ENCODE results near the gene SNTG2.
"Not testable (repeated sequence)": the region's sequence is repeated elsewhere in the genome, so short reads cannot be mapped to it uniquely, and the experiment has no call there.

SNTG2 gene

DNA sequence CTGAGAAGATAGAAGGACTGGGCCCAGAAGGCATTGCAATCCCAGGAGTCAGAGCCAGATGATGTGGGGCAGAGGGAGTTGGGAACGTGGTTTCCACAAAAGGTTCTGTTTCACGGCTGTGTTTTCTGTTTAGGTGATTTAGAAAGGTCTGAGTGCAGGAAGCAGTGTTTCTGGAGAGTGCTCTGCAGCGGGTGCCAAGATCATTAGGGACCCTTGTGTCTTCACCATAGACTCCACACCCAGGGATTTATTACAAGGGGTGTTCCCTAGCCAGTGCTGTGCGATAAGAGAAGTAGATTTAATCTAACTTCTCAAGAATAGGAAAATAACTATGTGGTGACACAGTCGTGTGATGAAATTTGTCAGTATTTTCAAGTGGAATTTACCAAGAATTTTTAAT, 241.5 kb downstream of the SNTG2 start:
- no peak for DNase-seq (ENCODE audit: low spot score)

DNA sequence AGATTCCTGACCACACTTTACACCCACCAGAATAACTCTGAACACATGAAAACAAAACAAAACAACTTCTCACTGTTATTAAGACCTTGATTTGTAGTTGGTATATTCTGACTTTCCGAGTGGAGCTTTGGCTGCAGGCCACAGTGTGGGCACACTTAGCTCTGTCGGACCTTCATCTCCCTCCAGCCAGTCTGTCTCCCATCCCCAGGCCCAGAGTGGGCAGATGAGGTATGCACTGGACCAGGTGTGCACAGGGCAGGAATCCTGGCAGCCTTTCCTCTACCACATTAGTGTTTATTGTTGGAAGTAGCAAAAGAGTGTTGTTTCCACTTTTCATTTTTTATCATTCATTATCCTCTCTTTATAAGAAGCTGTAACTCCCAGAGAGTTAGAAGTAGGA, 243.2 kb downstream of the SNTG2 start:
- no peak for DNase-seq (ENCODE audit: low spot score)

DNA sequence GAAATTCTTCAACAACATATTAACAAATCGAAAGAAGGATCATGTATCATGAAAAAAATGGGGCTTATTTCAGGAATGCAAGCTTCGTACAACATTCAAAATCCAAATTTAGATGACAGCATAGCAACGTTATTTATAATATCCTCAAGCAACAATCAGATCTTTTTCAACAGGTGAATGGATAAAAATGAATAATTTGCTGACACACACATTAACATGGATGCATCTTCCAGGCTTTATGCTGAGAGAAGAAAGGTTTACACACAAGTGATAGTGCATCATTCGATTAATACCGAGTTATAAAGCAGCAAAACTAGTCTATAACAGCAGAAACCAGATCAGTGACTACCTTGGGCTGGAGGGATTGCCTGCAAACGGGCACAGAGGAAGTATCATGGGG, 253.1 kb downstream of the SNTG2 start:
- DNase-seq (ENCODE audit: low spot score): no peak

DNA sequence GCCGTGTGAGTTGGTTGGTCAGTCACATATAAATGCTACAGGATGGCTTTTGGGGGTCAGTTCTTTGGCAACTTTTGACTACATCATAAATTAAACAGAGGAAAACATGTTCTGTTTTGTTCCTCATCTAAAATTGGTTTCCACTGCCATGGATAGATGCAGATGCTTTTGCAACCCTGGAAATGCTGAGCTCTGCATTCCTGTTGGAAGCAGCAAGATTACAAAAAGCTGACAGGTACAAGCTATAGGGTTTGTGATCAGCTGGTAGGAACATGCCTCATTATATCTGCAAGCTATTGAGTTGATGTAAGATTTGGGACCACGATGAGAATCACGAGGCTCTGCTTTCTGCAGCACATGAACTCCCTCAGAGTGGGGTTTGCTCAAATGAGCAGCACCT, 255.2 kb downstream of the SNTG2 start:
- no peak for DNase-seq (ENCODE audit: low spot score)

- DNase-seq (ENCODE audit: low spot score): no peak
These were observed 257.4 kb downstream of the SNTG2 start for GRCh38 chr2:1207962-1208510.

GRCh38 chr2:1208522-1208921, 257.9 kb downstream of the SNTG2 start:
- DNase-seq (ENCODE audit: low spot score): no peak

DNA sequence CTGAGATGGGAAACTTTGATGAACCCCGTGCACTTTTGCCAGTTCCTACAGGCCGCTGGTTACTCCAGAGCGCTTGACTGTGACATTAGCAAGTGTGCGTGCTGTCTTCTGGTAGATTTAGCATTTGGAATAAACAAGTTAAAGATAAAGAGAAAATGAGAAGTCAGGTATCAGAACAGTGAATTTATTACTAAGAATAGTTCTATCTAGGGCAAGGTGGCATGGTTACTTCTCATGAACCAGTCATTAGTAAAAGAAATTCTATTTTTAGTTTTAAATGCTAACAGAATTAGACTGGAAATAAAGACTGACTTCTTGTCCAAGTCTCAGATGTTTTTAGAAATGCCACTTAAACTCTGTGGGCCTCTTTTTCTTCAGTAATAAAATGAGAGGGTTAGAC, 258.6 kb downstream of the SNTG2 start:
- DNase-seq (ENCODE audit: low spot score): no peak

- DNase-seq (ENCODE audit: low spot score): no peak
These were observed 259.1 kb downstream of the SNTG2 start for GRCh38 chr2:1209761-1210160.

GRCh38 chr2:1210352-1210751, 259.7 kb downstream of the SNTG2 start:
- DNase-seq (ENCODE audit: low spot score): peak; percentile 16

DNA sequence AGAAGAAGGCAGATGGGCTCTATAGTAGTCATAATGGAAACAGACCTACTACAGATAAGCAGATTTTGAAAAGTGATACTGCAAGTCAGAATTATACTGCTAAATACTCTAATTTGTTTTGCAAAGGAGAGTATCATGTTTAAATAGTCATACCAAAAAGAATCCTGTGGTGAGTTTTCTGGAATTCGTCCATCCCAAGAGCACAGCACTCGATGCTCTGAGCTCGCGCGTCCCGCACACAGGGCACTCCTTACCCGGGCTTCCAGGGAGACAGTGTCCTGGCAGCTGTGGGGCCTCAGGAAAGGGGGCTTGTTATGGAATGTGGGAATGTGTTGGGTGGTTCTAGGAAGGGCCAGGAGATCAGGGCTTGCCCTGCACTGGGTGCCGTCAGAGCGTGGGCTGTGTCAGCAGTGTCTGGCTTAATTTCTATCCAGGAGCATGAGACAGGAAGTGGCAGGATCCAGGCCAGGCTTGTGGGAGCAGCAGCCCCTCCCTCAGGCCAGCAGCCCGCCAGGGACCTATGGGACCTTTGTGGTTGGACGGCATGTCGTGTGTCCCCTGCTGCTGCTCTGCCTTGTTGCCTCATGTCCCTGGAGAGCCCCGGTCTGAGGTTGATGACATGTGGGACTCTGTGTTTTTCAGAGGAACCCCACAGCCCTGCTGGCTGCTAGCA, 269.4 kb downstream of the SNTG2 start:
- no peak for DNase-seq (ENCODE audit: low spot score)

DNA sequence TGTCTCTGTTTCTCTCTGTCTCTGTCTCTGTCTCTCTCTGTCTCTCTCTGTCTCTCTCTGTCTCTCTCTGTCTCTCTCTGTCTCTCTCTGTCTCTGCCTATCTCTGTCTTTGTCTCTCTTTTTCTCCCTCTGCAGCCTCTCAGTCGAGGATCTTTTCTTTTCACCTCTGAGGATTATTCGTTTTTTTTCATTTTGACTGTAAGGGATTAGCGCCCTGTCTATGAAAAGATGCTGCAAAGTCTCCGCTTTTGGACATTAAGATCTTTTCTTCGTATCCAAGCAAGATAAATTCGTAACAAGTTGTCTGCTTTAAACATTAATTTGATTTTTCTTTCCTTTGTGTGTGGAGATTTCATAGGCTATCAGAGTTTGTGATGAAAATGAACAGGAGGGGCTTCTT, 271.4 kb downstream of the SNTG2 start:
- no peak for DNase-seq (ENCODE audit: low spot score)

DNA sequence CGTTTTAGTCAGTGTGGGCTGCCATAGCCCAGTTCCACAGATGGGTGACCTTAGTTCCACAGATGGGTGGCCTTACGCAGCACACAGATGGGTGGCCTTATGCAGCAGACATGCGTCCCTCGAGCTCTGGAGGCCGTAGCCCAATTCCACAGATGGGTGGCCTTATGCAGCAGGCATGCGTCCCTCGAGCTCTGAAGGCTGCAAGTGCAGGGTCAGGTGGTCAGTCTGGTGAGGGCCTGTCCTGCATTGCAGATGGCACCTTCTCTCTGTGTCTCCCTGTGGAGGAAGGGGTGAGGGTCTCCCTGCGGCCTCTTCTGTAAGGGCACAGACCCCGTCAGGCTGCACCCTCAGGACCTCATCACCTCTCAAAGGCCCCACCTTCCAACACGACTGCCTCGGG, 273.1 kb downstream of the SNTG2 start:
- no peak for DNase-seq (ENCODE audit: low spot score)

DNA sequence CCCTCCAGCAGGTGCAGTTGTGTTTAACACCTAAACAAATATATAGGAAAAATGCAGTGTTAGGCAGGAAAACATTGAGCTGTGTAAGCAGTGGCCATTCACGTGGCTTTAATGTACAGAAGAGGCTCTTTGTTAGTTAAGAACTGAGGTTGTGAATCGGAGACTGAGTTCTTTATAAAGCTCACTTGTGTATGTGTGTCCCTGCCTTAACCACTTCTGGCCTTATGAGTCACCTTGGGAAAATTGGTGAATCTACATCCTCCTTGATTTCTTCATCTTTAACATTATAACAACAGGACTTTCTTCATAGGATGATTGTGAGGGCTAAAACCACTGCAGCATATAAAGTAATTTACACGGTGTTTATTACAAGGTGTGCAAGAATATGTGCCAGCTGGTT, 274.3 kb downstream of the SNTG2 start:
- no peak for DNase-seq (ENCODE audit: low spot score)

GRCh38 chr2:1226766-1227165, 276.1 kb downstream of the SNTG2 start:
- no peak for DNase-seq (ENCODE audit: low spot score)

- no peak for DNase-seq (ENCODE audit: low spot score)
These were observed 276.7 kb downstream of the SNTG2 start for GRCh38 chr2:1227274-1227900.

DNA sequence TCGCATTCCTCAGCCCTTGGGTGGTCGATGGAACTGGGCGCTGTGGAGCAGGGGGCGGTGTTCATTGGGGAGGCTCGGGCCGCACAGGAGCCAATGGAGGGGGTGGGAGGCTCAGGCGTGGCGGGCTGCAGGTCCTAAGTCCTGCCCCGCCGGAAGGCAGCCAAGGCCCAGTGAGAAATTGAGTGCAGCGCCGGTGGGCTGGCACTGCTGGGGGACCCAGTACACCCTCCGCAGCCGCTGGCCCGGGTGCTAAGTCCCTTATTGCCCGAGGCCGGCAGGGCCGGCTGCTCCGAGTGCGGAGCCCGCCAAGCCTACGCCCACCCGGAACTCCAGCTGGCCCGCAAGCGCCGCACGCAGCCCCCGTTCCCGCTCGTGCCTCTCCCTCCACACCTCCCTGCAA, 278.9 kb downstream of the SNTG2 start:
- not testable (repeated sequence) for DNase-seq (ENCODE audit: low spot score)

- DNase-seq (ENCODE audit: low spot score): no peak
These were observed 279.7 kb downstream of the SNTG2 start for GRCh38 chr2:1230155-1230893.

DNA sequence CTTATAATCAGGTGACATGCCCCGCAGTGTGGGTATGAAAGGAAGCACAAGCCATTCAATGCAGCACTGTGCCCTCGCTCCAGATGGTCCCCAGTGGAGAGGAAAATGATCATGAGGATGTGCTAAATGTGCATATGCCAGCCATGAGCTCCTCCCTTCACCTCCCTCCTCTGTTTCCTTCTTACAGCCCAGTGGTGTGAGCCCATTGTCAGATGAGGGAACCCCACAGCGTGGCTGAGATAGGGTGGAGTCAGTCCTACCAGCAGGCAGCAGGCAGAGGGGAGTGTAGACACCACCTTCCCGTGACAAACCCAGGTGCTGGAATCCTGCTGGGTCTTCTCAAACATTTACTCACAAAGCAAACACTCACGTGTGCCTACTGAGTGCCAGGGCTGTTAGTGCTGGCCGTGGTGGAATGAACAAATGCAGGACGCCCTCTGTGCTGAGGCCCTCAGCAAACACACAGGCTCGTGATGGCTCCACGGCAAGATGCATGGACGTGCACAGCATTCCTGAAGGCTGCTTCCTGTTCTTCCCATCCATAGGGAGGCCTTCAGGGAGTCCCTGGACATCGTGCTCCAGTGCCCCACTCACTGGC, 280.9 kb downstream of the SNTG2 start:
- no peak for DNase-seq (ENCODE audit: low spot score)

DNA sequence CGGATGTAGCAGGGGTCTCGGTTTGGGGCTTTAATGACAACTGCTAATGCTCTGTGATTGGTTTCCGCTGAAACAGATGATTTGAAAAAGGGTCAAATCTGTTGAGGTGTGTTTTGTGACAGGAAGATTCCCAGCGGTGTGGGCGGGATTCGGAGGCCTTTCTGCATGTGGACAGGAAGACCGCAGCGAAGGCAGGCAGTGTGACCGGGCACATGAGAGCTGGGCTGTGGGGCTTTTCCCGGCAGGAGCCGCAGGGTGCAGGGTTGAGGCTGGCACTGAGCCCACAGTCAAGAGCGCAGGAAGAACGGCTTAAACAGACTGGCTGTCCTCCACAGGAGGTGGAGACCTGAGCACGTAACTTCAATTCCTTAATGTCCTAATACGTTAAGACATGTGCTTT, 282.6 kb downstream of the SNTG2 start:
- DNase-seq (ENCODE audit: low spot score): no peak

- DNase-seq (ENCODE audit: low spot score): no peak
These were observed 284.2 kb downstream of the SNTG2 start for GRCh38 chr2:1234731-1235308.

- DNase-seq (ENCODE audit: low spot score): no peak
These were observed 285.2 kb downstream of the SNTG2 start for GRCh38 chr2:1235806-1236205.

GRCh38 chr2:1236606-1237005, 286.0 kb downstream of the SNTG2 start:
- DNase-seq (ENCODE audit: low spot score): no peak

Data from SW480 (cell line).